Osteocyte (in vitro differentiated cells): Measurements from ENCODE around the gene KAT6B. TPM values are rescaled to one million over a fixed set of nuclear protein-coding genes. Genes with fewer than 3 reads are reported as not detected.

Experiments
- DNase-seq: peaks from one replicate; pipeline ENCODE4 v3.0.0; 2021; ENCODE audit warnings: mixed read lengths; ENCODE audit not compliant: unreplicated experiment; ENCODE audit errors: extremely low spot score
- H3K27ac Mint-ChIP-seq: one replicate; pipeline ENCODE4 v1.8.0; 2021; ENCODE audit warnings: mild to moderate bottlenecking, mixed read lengths; ENCODE audit not compliant: unreplicated experiment
- H3K27me3 Mint-ChIP-seq: one replicate; pipeline ENCODE4 v1.8.0; 2021; ENCODE audit warnings: mixed read lengths; ENCODE audit not compliant: unreplicated experiment
- H3K36me3 Mint-ChIP-seq: one replicate; pipeline ENCODE4 v1.8.0; 2021; ENCODE audit warnings: mixed read lengths; ENCODE audit not compliant: unreplicated experiment
- H3K4me1 Mint-ChIP-seq: one replicate; pipeline ENCODE4 v1.8.0; 2021; ENCODE audit warnings: mixed read lengths; ENCODE audit not compliant: unreplicated experiment
- H3K4me3 Mint-ChIP-seq: one replicate; pipeline ENCODE4 v1.8.0; 2021; ENCODE audit warnings: mild to moderate bottlenecking, moderate library complexity, mixed read lengths; ENCODE audit not compliant: unreplicated experiment
- H3K9me3 Mint-ChIP-seq: one replicate; pipeline ENCODE4 v1.8.0; 2021; ENCODE audit warnings: mixed read lengths; ENCODE audit not compliant: unreplicated experiment
- total RNA-seq: library from RNA; stranded (reverse); gene quantifications from 2 replicates; pipeline ENCODE4 v1.2.1, GENCODE V29; 2021
- TF ChIP-seq, protein P1 (sequence below): fragments of 200-600 bp; sonication (generic); IDR thresholded peaks from 2 replicates; pipeline ENCODE4 v1.5.0; 2021; ENCODE audit warnings: antibody characterized with exemption, mild to moderate bottlenecking, moderate library complexity

KAT6B gene
- total RNA-seq, 1 donor from 2014 or later, result 28.2 TPM

DNA sequence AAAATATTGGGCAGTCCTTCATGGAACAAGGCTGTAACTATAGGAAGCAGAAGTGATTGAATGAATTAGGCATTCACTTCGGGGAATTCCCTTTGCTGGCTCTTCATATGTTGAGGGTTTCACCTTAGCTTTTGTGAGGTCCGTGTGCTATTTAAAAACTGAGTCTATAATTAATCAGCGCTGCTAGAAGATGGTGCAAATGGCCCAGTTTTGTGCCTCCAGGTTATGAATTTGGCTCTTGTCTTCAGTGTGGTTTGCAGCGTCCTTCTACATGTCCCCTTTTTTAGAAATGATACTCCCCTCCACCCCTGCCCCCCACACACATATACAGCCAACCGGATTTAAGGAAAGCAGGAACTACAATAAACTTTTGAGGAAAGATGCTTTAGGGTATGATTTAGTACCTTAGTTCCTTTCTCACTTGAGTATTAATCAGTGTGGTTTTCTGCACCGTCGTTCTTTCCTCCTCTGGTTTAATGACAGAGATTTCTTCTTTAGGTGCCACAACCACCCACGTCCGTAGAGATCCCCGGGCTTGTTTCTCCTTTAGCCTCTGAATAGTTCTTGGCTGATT, 174.4 kb downstream of the KAT6B start:
- DNase-seq, result no peak
- TF ChIP-seq, protein P1, sequence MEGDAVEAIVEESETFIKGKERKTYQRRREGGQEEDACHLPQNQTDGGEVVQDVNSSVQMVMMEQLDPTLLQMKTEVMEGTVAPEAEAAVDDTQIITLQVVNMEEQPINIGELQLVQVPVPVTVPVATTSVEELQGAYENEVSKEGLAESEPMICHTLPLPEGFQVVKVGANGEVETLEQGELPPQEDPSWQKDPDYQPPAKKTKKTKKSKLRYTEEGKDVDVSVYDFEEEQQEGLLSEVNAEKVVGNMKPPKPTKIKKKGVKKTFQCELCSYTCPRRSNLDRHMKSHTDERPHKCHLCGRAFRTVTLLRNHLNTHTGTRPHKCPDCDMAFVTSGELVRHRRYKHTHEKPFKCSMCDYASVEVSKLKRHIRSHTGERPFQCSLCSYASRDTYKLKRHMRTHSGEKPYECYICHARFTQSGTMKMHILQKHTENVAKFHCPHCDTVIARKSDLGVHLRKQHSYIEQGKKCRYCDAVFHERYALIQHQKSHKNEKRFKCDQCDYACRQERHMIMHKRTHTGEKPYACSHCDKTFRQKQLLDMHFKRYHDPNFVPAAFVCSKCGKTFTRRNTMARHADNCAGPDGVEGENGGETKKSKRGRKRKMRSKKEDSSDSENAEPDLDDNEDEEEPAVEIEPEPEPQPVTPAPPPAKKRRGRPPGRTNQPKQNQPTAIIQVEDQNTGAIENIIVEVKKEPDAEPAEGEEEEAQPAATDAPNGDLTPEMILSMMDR, result no peak
- Mint-ChIP-seq H3K4me3 (no peak overlapping the region), H3K36me3 (peaks cover 19% of the 10 kb centered on the region), H3K27me3 (no peaks in the 10 kb centered on the region), H3K27ac (no peak overlapping the region), H3K4me1 (peaks cover 5% of the 10 kb centered on the region), H3K9me3 (no peaks in the 10 kb centered on the region)

DNA sequence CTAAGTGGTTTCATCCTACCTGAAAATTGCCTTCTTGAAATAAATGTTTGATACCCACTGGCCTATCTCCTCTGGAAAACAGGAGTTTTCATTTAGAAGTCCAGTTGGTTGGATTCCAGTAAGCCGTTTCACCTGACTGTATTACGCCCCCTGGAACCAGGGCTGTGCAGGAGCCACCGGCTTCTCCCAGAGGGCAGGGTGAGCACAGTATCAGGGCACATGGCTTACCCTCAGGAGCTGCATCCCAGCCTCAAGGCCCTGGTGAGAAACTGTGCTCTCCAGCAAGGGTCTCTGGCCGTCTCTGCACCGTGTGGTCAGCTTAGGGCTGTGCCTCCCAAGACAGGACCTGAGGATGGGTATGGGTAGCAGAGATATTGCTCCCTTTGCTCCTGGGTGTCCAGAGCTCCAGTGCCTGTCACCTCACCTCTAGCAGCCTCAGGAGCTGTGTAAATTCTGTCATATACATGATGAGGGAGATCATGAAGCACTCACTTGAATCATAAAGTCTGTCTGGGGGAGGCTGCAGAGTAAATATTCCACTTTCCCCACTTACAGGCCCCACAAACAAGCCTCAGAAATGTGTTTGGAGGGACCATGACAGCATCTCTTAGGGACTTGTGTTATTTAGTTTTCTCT, 175.4 kb downstream of the KAT6B start:
- Mint-ChIP-seq H3K27me3 (no peaks in the 10 kb centered on the region), H3K9me3 (no peaks in the 10 kb centered on the region), H3K27ac (no peak overlapping the region), H3K4me1 (peaks cover 5% of the 10 kb centered on the region), H3K4me3 (no peak overlapping the region), H3K36me3 (peaks cover 14% of the 10 kb centered on the region)
- no peak for DNase-seq
- TF ChIP-seq, protein P1, result no peak

DNA sequence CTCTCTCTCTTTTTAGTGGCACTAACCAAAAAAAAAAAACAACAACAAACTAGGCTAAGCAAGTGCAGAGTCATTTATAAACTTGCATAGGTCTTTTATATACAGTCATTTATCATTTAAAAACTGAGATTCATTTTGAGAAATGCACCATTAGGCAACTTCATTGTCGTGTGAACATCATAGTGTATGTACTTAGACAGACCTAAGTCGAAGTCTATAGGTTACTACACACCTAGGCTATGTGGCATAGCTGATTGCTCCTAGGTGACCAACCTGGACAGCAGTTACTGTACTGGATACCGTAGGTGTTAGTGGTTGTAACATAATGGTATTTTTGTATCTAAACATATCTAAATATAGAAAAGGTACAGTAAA, 175.9 kb downstream of the KAT6B start:
- no peak for DNase-seq
- H3K4me1 Mint-ChIP-seq, result peaks cover 5% of the 10 kb centered on the region

DNA sequence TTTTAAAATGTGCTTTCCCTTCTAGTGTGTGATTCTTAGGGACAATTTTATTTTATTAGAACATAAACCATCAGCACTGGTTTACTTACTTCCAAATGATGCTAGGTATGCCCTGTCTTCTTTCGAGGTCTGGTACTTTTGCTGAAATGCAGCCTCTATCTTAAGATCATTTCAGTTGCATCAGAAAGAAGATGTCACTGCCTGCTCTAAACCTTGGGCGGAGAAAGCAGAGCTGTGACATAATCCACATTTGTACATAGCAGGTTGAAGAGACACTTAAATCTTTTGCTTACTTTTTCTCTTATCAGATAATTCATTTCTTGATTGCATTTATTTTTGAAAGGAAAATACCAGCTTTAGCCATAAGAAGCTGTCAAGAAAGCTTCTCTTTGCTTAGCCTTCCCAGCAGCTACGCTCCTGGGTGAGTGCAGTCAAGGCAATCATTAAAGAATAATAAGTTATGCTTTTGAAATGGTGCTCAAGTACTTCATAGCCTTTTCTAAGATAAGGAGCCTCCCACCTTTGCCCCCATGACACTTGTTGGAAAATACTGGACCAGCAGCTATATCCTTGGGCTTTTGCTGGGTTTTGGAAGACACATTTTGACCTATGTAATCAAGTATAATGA, 176.7 kb downstream of the KAT6B start:
- H3K4me3 Mint-ChIP-seq, result no peak overlapping the region
- TF ChIP-seq, protein P1, result no peak
- no peak overlapping the region for H3K27ac Mint-ChIP-seq
- DNase-seq, result no peak
- no peaks in the 10 kb centered on the region for H3K9me3 Mint-ChIP-seq
- peaks cover 5% of the 10 kb centered on the region for H3K4me1 Mint-ChIP-seq
- peaks cover 24% of the 10 kb centered on the region for H3K36me3 Mint-ChIP-seq
- H3K27me3 Mint-ChIP-seq, result no peaks in the 10 kb centered on the region

More for the DNA sequence above, 175.9 kb downstream of the KAT6B start:
- TF ChIP-seq, protein P1, result no peak
- Mint-ChIP-seq H3K36me3 (peaks cover 17% of the 10 kb centered on the region), H3K27me3 (no peaks in the 10 kb centered on the region), H3K4me3 (no peak overlapping the region), H3K27ac (no peak overlapping the region), H3K9me3 (no peaks in the 10 kb centered on the region)

DNA sequence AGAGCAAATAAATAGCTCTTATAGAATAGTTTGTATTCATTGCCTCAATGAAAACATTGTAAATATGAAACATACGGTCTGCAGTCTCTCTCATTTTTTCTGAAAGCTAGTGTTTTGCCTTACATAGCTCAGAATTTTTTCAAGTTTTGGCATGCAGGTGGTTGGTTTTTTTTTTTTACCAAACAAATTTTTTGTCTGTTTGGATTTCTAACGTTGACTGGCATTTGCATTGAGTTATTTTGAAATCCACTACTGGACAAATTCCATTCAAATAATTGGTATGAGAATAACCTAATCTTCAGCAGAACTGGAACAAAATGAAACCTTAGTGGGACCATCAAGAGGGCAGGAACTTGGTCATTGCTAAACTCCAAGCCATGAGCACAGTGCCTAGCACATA, 177.5 kb downstream of the KAT6B start:
- Mint-ChIP-seq H3K4me1 (peaks cover 5% of the 10 kb centered on the region), H3K4me3 (no peak overlapping the region), H3K27ac (no peak overlapping the region), H3K9me3 (no peaks in the 10 kb centered on the region), H3K36me3 (peaks cover 21% of the 10 kb centered on the region), H3K27me3 (no peaks in the 10 kb centered on the region)
- no peak for DNase-seq
- TF ChIP-seq, protein P1, result no peak
